Fibroblast of gingiva (primary cell): ENCODE data around the gene C3orf22.

Experiments
- DNase-seq: peaks from one replicate; pipeline ENCODE4 v3.0.0-alpha.2; 2011; ENCODE audit warnings: low read depth

C3orf22 gene

GRCh38 chr3:126556637-126557414 lies 1.9 kb downstream of the C3orf22 start:
- no peak for DNase-seq

DNA sequence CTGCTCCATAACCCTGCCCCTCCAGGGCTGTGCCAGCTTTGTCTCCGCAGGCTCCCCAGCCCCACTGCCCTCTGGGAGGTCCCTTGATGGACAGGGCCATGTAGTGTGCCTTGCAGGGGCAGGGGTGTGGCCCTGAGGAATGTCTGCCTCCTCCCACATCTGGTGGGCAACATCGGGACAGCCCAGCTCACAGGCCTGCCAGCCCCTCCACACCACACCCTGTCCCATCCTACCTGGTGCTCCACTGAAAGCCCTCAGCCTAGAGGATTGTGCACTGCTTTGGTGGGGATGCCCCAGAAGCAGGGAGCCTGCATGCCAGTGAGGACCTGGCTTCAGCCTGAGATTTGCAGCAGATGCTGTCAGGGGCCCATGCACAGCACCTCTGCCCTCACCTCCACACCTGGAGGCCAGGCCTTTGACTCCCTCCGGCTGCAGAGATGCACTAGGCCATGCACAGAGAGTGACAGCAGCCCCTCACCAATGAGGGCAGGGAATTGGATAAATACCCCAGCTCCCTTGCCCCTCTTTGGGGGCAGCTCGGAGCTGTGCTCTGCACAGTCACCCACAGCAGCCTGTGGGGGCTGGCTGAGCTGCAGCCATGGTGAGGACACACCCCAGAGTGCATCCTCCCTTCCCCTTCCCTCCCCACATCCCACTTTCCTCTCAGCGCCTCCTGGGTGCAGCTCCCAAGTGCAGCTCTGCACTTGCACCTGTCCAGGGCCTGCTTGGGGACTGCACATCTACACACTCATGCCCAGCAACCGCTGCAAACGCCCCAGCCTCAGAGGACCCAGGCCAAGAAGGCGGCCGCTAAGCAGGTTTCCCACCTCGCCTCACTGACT lies 2.7 kb downstream of the C3orf22 start:
- DNase-seq: no peak

DNA sequence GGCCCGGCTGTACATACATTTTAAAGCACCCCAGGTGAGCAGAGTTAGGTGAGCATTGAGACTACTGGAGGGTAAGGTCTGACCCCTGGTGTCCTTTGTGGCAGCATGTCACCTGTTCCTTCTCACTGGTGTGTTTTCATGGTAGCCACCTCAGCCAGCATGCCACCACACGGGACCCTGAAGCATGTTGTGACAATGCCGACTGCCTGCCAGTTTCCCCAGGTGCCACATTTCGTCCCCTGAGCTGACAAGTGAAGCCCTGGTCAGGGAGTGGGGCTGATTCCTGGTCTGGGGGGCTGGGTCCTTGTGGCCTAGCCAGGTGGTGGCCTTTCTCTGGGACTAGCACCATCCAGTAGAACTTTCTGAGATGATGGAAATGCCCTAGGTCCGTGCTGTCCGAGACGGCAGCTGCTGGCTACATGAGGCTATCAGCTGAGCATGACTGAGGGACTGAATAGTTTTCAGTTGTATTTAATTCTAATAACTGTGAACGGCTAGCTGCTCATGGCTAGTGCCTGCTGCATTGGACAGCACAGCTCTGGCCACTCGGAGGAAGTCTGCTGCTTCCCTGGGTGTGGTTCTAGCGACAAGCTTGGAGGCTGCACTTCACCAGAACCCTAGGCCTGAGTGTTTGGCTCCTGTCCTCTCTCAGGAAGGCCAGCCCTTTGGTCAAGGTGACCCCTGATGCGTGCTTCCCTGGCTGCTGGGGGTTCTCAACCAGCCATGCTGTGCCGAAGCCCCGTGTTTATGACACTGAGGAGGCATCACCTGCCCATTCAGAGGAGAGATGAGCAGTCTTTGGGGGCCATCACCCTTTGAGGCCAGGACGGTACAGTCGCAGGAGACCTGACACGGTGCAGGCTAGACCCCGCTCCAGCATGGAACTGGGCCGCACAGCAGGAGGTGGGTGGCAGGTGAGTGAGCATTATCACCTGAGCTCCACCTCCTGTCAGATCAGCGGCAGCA lies 3.9 kb downstream of the C3orf22 start:
- no peak for DNase-seq

DNA sequence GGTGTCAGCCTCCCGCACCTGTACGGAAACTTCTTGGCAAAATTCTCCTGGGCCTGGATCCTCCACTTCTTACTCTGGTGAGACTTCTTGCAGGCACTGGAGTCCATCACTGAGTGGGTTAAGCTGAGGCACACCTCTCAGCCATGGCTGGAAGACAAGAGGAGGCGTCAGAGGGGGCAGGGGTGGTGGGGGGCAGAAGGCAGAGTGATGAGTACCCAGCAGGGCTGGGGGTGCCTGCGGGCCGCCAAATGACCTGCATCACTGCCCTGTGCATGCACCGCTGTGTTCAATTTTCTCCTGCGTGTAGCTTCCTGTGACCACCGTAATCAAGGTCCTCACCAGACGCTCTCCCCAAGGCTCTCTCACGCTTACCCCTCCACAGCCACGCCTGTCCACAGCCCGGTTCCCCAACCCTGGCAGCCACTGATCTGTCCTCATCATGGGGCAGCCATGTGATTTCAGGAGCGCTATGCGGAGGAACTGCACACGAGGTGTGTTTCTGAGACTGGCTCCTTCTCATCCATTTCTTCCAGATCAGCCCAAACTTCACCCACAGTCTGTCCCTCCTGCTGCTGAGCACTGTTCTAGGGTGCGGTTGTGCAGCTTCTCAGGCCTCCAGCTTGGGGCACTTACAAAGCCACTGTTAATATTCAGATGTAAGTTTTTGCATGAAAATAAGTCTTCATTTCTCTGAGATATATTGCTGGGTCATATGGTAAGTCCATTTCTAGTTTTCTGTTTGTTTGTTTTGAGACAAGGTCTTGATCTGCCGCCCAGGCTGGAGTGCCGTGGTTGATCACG lies 5.2 kb downstream of the C3orf22 start:
- DNase-seq: no peak

DNA sequence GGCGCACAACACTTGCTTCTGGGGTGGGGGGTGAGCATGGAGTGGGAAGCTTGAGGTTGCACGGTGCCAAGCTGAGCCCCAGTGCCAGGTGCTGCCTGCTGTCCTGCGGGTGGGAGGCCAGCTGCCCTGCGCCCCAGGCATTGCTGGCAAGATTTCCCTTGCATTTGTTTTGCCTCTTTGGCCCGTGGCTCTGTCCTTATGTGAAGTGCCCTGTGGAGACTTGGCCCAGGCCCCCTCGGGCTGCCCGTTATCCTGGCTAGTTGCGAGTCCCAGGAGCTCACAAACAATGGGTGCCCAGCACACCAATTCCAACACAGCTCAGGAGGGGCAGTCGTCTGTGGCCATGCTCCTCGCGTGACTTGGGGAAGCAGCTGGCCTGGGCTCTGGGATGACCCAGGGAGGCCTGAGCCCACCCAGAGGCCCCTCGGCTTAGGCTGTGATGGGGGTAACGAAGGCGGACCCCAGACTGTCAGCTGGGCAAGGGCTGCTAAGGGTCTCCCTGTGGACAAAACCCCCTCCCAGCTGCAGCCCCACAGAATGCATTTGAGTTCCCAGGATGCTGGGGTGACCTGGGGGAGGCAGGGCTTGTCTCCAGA lies 5.9 kb downstream of the C3orf22 start:
- DNase-seq: no peak

- no peak for DNase-seq
Observed at GRCh38 chr3:126551839-126552687, 6.7 kb downstream of the C3orf22 start.

GRCh38 chr3:126551121-126551838 lies 7.5 kb downstream of the C3orf22 start:
- DNase-seq: no peak

- no peak for DNase-seq
Observed at GRCh38 chr3:126550488-126551051, 8.2 kb downstream of the C3orf22 start.

DNA sequence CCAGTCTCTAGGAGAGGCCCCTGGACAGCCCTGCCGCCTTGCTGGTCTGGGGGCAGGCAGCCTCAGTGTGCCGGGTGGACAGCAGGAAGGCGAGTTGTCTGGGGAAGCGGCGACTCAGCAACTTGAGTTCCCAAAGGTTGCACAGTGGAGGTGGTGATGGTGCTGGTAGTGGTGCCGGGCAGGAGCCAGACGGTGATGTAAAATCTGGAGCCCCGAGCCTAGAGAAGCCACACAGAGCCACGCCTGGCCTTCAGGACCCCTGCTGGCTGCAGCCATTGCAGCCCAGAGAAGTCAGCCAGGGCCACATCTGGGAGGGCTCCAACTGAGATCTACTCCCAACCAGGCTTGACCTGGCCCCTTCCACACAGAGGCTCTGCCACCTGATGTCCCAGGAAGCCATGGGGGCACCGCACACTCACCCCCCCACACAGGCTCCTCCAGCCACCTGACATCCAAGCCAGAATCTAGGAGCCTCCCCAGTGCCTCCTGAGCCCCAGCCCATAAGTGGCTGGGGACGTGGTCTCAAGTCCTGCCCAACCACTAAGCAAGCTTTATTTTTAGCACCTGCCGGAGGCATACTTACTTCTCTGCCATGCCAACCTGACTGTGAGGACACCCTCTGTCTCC lies 8.8 kb downstream of the C3orf22 start:
- no peak for DNase-seq

DNA sequence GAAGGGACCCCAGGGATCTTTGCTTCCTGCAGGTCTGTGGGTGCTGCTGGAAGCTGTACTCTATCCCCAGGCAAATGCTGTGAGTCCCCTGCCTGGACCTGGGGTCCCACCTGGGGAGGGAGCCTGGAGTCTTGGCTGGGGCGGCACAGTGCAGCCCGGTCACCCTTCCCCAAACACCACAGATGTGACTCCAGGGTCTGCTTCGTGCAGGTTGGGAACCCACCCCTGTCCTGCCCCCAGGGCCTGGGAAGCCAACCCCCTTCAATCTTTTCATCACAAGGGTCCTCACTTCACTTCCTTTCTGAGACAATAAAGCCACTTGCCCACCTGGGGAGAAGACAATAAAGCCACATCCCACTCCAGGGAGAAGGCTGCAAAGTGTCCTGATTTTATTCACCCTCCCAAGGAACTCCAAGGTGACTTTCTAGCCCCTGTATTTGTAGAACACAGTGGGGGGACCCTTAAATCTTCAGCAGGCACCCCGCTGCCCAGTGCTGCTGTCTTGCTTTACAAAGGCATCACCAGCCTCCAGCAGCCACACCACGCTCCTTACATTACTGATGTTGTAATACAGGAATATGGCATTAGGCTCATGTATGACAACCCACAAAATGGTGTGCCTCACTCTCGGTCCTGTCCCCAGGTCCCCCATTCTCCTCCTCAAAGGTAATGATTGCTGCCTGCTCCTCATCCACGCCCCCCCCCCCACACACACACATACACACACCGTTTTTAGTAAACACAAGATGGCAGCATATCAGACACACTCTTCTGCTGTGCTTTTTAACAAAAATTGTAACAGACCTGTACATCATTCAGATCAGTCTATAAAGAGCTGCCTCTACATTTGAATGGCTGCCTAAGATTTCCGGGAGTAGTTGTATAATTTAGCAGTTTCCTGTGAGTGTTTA lies 9.9 kb downstream of the C3orf22 start:
- no peak for DNase-seq

- no peak for DNase-seq
Observed at GRCh38 chr3:126547721-126548120, 11.0 kb downstream of the C3orf22 start.

DNA sequence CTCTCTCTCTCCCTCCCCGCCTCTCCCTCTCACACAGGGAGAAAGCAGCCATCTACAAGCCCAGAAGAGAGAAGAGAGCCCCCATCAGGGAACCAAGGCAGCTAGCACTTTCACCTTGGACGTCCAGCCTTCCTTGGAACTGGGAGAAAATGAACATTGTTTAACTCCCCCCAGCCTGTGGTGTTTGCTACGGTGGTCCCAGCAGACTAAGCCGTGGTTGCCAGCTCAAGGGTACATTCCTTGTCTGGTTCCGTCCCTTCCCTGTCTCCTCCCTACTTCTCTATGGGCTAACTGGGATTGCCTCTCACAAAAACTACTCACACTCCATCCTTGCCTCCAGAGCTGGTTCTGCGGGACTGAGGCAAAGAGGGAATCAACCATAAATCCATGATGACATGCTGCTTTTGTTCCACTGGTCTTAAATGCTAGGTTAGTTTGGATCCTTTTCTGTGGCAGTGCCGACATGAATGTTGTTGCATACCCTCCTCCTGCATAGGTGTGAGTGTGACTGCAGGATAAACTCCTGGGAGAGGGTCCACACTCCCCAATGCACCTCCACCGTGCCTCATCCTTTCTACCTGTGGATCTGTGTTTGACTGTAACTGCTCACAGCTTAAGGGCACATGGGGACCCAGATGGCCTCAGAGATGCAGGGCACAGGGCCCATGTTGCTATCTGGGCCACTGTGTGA lies 12.0 kb downstream of the C3orf22 start:
- DNase-seq: no peak

- DNase-seq: no peak
Observed at GRCh38 chr3:126546013-126546412, 12.7 kb downstream of the C3orf22 start.

- DNase-seq: no peak
Observed at GRCh38 chr3:126545544-126545943, 13.2 kb downstream of the C3orf22 start.

GRCh38 chr3:126544596-126545281 lies 14.0 kb downstream of the C3orf22 start:
- DNase-seq: no peak

DNA sequence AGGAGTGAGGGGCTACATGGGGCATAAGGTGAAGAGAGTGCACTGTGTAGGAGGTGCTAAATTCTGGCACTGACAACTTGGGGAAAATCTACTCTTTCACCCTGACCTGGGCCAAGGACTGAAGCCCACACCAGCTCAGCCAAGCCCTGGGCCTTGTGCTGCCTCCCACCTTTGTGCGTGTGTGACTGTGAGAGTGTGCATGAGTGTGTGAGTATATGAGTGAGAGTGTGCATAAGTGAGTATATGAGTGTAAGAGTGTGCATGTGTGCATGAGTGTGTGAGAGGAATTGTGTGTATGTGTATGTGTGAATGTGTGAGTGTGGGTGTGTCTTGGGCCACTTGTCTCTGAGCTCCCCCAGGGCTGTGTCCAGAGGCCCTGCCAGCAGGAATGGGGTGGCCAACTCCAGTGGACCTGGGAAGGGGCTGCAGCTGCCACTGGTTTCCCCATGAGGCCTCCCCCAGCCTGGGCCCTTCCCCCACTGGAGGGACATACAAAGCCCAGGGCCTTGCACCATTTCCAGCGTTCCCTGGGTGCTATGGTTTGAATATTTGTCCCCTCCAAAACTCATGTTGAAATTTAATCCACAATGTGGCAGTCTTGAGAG lies 15.2 kb downstream of the C3orf22 start:
- no peak for DNase-seq
